Neural cell (in vitro differentiated cells): ENCODE results near the gene L3MBTL4.

ENCODE experiments used
- EP300 ChIP-seq: fragments of 450-650 bp; conservative IDR thresholded peaks from 2 replicates; pipeline ENCODE4 v1.6.1; 2014; ENCODE audit warnings: antibody characterized with exemption, mild to moderate bottlenecking, moderate library complexity; ENCODE audit not compliant: poor library complexity, severe bottlenecking
- MXI1 ChIP-seq: fragments of 450-650 bp; conservative IDR thresholded peaks from 2 replicates; pipeline ENCODE4 v1.6.1; 2014; ENCODE audit warnings: antibody characterized with exemption, mild to moderate bottlenecking; ENCODE audit not compliant: poor library complexity, severe bottlenecking
- POLR2AphosphoS5 ChIP-seq: IDR thresholded peaks from 2 replicates; pipeline ENCODE4 v1.6.1; 2012
- RAD21 ChIP-seq: fragments of 450-650 bp; conservative IDR thresholded peaks from 2 replicates; pipeline ENCODE4 v1.6.1; 2014; ENCODE audit warnings: antibody characterized with exemption, mild to moderate bottlenecking, moderate library complexity
- SMC3 ChIP-seq: fragments of 450-650 bp; conservative IDR thresholded peaks from 2 replicates; pipeline ENCODE4 v1.6.1; 2014; ENCODE audit warnings: antibody characterized with exemption, mild to moderate bottlenecking, moderate library complexity; ENCODE audit not compliant: poor library complexity
- TAF1 ChIP-seq: IDR thresholded peaks from 2 replicates; pipeline ENCODE4 v1.6.1; 2012; ENCODE audit warnings: low read depth
- TF ChIP-seq, protein P1 (sequence below): fragments of 450-650 bp; IDR thresholded peaks from 2 replicates; pipeline ENCODE4 v1.5.1; 2014; ENCODE audit warnings: antibody characterized with exemption, mild to moderate bottlenecking, moderate library complexity; ENCODE audit not compliant: poor library complexity, severe bottlenecking
- TF ChIP-seq, protein P2 (sequence below): IDR thresholded peaks from 2 replicates; pipeline ENCODE4 v1.6.1; 2012; ENCODE audit warnings: borderline replicate concordance

DNA sequence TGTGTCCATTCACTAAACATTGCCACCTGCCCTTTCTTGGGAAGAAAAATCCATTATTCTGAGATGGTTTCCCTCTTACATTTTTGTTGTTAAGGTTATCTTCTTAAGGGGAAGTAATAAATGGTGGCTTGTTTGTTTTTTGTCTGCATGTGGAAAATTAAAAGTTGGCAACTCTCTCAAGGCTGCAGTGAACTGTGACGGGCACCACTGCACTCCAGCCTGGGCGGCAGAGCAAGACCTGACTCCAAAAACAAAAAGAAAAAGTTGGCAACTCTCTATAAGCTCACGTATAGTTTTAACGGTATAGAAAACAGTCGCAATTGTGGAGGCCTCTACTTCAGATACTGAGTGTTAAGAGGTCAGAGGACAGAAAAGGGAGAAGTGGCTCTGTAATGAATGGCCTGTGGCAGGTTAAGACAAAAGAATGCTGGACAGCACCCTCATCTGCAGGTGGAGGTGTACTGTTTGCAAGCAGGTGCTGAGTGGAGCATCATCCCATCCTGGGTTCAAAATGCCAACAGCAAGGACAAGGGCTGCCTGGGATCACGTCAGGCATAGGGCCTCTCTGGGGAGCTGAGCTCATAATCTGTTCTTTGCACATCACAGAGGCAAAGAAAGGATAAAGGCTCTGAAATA lies 16.7 kb downstream of the L3MBTL4 start:
- TF ChIP-seq MXI1 (no peak), EP300 (no peak), RAD21 (no peak), SMC3 (no peak), POLR2AphosphoS5 (no peak), TAF1 (no peak)
- TF ChIP-seq, protein P1, sequence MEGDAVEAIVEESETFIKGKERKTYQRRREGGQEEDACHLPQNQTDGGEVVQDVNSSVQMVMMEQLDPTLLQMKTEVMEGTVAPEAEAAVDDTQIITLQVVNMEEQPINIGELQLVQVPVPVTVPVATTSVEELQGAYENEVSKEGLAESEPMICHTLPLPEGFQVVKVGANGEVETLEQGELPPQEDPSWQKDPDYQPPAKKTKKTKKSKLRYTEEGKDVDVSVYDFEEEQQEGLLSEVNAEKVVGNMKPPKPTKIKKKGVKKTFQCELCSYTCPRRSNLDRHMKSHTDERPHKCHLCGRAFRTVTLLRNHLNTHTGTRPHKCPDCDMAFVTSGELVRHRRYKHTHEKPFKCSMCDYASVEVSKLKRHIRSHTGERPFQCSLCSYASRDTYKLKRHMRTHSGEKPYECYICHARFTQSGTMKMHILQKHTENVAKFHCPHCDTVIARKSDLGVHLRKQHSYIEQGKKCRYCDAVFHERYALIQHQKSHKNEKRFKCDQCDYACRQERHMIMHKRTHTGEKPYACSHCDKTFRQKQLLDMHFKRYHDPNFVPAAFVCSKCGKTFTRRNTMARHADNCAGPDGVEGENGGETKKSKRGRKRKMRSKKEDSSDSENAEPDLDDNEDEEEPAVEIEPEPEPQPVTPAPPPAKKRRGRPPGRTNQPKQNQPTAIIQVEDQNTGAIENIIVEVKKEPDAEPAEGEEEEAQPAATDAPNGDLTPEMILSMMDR = no peak
- TF ChIP-seq, protein P2, sequence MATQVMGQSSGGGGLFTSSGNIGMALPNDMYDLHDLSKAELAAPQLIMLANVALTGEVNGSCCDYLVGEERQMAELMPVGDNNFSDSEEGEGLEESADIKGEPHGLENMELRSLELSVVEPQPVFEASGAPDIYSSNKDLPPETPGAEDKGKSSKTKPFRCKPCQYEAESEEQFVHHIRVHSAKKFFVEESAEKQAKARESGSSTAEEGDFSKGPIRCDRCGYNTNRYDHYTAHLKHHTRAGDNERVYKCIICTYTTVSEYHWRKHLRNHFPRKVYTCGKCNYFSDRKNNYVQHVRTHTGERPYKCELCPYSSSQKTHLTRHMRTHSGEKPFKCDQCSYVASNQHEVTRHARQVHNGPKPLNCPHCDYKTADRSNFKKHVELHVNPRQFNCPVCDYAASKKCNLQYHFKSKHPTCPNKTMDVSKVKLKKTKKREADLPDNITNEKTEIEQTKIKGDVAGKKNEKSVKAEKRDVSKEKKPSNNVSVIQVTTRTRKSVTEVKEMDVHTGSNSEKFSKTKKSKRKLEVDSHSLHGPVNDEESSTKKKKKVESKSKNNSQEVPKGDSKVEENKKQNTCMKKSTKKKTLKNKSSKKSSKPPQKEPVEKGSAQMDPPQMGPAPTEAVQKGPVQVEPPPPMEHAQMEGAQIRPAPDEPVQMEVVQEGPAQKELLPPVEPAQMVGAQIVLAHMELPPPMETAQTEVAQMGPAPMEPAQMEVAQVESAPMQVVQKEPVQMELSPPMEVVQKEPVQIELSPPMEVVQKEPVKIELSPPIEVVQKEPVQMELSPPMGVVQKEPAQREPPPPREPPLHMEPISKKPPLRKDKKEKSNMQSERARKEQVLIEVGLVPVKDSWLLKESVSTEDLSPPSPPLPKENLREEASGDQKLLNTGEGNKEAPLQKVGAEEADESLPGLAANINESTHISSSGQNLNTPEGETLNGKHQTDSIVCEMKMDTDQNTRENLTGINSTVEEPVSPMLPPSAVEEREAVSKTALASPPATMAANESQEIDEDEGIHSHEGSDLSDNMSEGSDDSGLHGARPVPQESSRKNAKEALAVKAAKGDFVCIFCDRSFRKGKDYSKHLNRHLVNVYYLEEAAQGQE = no peak
